Right atrium auricular region (tissue), 2 donors: ENCODE measurements around the gene ZNF385D. TPM values are rescaled to one million over a fixed set of nuclear protein-coding genes. Genes with fewer than 3 reads are reported as not detected.

Source experiments
- DNase-seq: peaks from one replicate; pipeline ENCODE4 v3.0.0-alpha.2; 2019; ENCODE audit warnings: low spot score
- H3K27ac ChIP-seq, 2 donors: fragments of 200-600 bp; sonication (generic); 1 replicate in 1 of 2; 2 replicates in 1 of 2; pipeline ENCODE4 v1.5.1; 2016 to 2019
- H3K27me3 ChIP-seq, 2 donors: fragments of 200-600 bp; sonication (generic); one replicate each; pipeline versions ENCODE4 v1.5.1 to v1.6.0; 2017 to 2019
- H3K36me3 ChIP-seq: fragments of 200-600 bp; sonication (generic); one replicate; pipeline ENCODE4 v1.5.1; 2016
- H3K4me1 ChIP-seq, 2 donors: fragments of 200-600 bp; sonication (generic); one replicate each; pipeline versions ENCODE4 v1.5.1 to v1.6.0; 2017 to 2019
- H3K4me3 ChIP-seq, 2 donors: fragments of 200-600 bp; sonication (generic); 1 replicate in 1 of 2; 2 replicates in 1 of 2; pipeline ENCODE4 v1.5.1; 2017 to 2019; ENCODE audit warnings: mild to moderate bottlenecking in 1 of 2, moderate library complexity in 1 of 2
- H3K9me3 ChIP-seq, 2 donors: fragments of 200-600 bp; sonication (generic); one replicate each; pipeline ENCODE4 v1.5.1; 2019
- CTCF ChIP-seq, 2 donors: fragments of 200-600 bp; sonication (generic); IDR thresholded peaks; one replicate each; pipeline ENCODE4 v1.5.1; 2019; ENCODE audit warnings: antibody characterized with exemption in 2 of 2
- total RNA-seq, 2 donors: library from RNA; depleted of rRNA; stranded (reverse); fragments of >200 nt; gene quantifications; one replicate each; pipeline ENCODE4 v1.1.0, GENCODE V29; 2016

The ZNF385D gene
- total RNA-seq, 2 donors from 2014 or later = 0.59 to 1.1 TPM

GRCh38 chr3:21377071-21377769 lies 373.8 kb downstream of the ZNF385D start:
- Histone ChIP-seq H3K4me1 (no peaks in the 10 kb centered on the region), H3K9me3 (no peaks in the 10 kb centered on the region), H3K27ac (no peak overlapping the region), H3K4me3 (no peak overlapping the region), H3K27me3 (no peaks in the 10 kb centered on the region), H3K36me3 (no peaks in the 10 kb centered on the region)
- no peak for TF ChIP-seq CTCF (IDR thresholded peaks at IDR 0.05)
- DNase-seq = no peak

GRCh38 chr3:21372316-21372715 lies 378.7 kb downstream of the ZNF385D start:
- Histone ChIP-seq H3K27me3 (no peaks in the 10 kb centered on the region), H3K4me1 (no peaks in the 10 kb centered on the region), H3K4me3 (no peak overlapping the region), H3K27ac (no peak overlapping the region), H3K36me3 (no peaks in the 10 kb centered on the region), H3K9me3 (no peaks in the 10 kb centered on the region)
- no peak for TF ChIP-seq CTCF (IDR thresholded peaks at IDR 0.05)
- no peak for DNase-seq
